ENCODE measurements around the gene DIPK1A.

DIPK1A gene

DNA sequence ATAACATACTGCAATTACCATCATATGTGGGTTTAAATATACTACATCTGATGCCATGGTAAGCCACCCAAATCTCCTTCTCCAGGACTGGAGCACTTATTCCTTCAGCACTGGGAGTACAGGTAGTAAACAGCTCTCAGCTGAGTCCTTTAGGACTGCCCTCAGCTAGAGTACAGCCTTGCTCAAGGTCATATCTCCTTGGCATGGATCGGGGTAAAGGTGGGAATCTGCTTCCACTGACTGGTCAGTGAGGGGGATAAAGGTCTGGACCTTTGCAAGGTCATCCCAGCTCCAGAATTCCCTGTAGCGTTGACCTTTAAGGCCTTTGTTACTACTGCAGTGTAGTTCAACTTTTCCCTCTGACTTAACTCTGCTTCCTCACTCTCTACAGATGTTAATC is 90.7 kb downstream of the DIPK1A start:
- no peak for DNase-seq

- no peak for DNase-seq
Observed at GRCh38 chr1:92864131-92864530, 97.1 kb downstream of the DIPK1A start.

DNA sequence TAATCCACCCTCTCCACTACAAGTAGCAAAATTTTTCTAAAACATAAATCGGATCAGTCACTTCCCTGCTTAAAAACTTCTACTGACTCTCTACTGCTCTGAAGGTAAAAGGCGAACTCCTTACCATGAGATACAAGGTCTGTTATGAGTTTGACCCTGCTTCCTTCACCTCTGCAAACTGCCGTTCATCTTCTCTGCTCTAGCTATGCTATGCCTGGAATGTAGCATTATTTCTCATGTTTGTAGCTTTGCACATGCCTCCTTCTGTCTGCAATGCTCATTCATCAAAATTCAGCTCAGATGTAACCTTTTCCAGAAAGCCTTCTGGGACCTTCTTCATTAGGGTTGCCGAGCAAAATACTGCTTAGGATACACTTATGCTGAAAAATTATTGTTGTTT is 98.7 kb downstream of the DIPK1A start:
- no peak for DNase-seq

DNA sequence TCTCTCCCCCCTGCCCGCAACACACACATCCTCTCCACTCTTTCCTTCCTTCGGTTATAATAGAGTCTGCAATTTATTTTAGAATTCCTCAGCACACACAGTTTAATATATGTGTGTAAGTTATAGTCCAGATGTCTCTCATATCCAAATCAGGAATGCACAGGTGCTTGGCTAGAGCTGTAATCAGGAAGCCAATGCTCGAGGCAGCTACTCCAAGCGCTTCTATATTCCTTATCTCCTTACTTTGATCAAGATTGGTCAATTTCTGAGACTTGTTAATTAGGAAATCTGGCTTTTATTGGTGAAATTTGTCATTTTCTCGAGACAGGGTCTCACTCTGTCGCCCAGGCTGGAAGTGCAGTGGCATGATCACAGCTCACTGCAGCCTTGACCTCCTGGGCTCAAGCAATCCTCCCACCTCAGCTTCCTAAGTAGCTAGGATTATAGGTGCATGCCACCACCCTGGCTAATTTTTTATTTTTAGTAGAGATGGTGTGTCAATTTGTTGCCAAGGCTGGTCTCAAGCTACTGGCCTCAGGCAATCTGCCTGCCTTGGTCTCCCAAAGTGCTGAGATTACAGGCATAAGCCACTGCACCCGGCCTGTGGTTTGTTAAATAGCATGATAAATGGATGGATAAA is 101.7 kb downstream of the DIPK1A start:
- DNase-seq = no peak

DNA sequence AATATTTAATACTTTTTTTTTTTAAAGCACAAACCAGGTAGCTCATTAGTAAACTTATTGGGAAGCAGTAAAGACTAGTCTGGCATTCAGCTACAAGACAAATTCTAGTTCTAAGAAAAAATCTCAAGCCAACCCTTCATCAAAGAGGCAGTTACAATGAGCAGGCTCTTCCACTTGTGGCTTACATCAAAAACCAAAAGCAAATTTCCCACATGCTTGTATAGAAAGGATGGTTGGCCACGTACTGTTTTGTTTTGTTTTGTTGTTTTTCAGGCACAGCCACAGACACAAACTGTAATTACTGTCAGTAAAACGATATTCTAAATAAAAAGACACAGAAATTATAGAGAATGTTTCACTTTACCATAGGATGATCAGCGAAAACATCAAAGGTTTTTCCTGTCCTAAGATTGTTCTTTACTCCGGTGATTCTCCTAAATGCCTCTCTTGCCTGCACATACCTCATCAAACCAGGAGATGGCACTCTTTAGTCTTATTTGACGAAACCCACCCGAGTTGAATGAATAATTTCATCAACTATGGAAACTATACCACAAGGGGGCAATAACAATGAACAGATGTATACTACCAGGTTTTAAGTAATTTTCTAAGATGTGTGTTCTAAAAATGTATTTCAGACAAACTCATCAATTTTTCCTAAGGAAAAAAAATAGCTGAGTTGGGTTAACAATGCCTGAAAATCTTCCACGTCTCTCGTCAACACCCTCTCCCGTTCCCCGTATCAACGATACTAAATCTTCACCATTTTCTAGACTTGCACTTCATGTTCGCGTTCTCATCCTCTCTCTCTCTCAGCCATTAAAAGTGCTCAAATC is 102.5 kb downstream of the DIPK1A start:
- DNase-seq = peak; percentile 85

- DNase-seq = no peak
Observed at GRCh38 chr1:92857817-92858216, 103.4 kb downstream of the DIPK1A start.

GRCh38 chr1:92855236-92855635 is 106.0 kb downstream of the DIPK1A start:
- no peak for DNase-seq

DNA sequence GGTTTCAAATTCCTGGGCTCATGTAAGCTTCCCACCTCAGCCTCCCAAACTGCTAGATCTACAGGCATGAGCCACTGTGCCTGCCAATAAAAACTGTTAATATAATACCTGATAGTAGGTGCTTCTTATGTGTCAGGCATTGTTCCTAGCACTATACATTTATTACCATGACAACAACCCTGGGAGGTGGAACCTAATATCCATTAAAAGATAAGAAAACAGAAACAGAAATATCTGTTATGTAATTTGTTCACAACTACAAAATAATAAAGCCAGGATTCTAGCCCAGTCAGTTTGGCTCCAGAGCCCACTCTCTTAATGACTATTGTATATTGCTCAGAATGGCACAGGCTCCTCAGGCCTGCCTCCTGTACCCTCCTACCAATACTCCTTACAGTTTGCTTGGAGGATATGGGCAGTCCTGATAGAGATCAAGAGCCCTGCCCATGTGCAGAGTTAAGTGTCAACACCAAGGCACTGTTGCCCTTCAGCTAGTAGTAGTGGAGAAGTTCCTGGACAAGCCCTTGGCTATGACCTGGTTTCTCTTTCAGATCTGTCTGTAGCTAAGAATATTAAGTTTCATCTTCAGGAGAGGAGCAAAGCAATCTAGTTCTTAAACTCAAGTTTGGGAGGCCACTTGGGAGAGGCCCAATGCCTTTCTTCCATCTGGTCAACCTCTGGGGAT is 107.0 kb downstream of the DIPK1A start:
- DNase-seq = no peak

DNA sequence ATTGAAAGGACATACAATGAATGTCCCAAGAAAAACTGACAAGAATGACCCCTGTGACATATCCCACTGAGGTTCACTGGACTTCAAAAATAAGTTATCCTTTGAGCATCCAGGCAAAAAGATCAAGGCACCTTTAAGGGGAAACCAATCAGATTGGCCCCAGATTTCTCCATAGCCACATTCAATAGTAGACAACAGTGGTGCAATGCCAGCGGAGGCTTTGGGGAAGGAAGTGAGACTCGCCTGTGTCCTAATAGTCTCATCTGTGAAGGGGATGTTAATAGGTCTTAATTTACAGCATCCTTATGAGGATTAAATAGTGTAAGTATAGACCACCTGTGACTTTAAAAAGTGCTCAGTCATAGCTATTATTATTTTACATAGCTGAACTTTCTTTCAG is 108.0 kb downstream of the DIPK1A start:
- DNase-seq = no peak

GRCh38 chr1:92851729-92852128 is 109.5 kb downstream of the DIPK1A start:
- DNase-seq = no peak

- no peak for DNase-seq
Observed at GRCh38 chr1:92850019-92850418, 111.2 kb downstream of the DIPK1A start.

DNA sequence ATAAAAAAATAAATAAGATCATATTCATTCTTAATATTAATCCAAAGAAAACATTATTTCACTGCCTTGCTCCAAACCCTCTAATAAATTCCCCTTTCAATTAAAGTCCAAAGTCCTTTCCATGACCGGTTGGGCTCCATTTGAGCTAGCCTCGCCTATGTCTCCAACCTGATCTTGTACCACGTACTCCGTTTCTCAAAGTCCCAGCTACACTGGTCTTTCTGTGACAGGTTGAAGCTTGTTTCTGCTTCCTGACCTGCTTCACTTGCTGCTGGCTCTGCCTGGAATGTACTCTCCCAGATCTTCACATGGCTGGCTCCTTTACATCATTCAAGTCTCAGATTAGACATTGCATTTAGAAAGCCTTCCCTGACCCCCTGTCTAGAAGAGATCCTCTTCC is 113.1 kb downstream of the DIPK1A start:
- no peak for DNase-seq

DNA sequence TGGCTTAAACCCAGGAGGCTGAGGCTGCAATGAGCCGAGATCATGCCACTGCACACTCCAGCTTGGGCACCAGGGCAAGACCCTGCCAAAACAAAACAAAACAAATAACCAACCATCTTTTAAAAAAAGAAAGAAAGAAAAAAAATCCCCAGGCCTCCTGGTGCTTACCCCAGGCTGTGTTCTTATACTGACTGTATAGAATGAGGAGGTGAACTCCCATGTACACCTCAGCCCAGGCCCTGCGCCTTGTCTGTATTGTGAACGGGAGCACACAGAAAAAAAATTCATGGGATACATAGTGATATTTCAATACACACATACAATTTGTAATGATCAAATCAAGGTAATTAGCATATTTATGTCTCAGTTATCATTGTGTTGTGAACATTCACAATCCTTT is 115.4 kb downstream of the DIPK1A start:
- DNase-seq = no peak

DNA sequence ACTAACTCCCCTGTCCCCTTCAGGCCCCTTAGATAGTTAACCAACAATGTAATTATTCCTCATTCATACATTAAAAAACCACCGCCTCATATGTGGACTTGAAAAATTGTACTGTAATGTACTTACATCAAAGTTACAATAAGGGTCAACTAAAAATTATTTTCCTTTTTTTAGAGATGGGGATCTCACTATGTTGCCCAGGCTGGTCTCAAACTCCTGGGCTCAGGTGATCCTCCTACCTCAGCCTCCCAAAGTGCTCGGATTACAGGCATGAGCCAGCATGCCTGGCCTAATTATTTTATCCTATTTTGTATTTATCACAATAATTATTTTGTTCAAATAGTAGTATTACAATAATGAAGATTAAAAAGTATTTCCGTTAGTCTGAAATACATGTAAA is 116.8 kb downstream of the DIPK1A start:
- DNase-seq = no peak

GRCh38 chr1:92843429-92844352 is 117.6 kb downstream of the DIPK1A start:
- DNase-seq = no peak

DNA sequence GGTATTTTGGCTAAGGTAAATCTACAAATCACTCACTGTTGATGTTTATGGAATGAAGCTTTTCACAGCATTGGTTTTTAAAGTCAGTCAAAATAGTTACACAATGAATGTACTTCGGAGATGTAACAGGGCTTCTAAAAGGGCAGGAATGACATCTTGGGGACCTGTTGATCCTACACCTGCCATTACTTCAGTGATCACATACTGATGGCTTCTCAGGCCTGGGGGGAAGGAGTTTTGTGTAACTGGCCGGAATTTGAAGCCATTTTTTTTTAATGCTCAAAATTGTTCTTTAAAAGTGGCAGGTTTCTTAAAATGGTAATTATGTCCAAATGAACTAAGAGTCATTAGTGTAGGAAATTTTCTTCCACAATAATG is 118.2 kb downstream of the DIPK1A start:
- no peak for DNase-seq

- no peak for DNase-seq
Observed at GRCh38 chr1:92842082-92843045, 118.9 kb downstream of the DIPK1A start.

GRCh38 chr1:92840600-92840999 is 120.7 kb downstream of the DIPK1A start:
- no peak for DNase-seq

DNA sequence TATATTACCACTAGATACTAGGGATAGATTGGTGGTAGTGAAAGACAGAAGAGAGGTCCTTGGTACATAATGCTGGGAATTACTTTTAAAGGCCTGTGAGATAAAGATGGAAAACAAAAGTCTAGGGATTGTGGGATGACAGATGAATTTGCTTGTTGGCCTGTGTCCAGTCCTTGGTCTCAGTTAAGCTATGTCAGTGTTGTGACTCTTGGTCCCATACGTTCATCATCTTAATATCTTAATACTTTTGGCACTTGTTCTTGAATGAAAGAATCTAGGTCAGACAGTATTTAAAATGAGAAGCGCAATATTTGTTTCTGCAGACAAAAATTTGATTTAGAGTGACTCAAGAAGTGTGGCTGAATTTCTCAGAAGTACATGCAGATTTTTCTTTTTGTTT is 121.8 kb downstream of the DIPK1A start:
- no peak for DNase-seq

DNA sequence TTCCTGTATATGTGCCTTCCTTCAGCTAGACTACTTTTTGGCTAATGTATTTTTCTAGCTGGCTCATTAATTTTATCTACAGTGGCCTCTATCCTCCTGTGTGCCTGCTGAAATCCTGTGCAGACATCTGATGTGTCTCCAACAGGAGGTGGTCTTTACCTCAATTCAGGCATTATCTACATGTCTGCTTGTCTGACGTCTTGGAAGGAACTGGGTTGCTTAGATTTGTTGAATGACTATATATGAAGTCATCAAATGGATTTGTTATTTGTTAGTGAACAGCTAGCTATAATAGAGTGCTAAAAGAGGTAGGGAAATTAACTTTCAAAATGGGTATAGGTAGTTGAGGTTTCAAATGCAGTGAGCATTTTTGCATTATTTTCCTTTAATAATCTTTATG is 122.7 kb downstream of the DIPK1A start:
- no peak for DNase-seq

GRCh38 chr1:92837062-92837461 is 124.2 kb downstream of the DIPK1A start:
- no peak for DNase-seq

- DNase-seq = no peak
Observed at GRCh38 chr1:92834617-92835016, 126.6 kb downstream of the DIPK1A start.

All from CD4-positive, alpha-beta T cell treated with Interleukin-12 subunit alpha and Interleukin-12 subunit beta, for 1 hour (primary cell).